WERI-Rb-1 (cell line): ENCODE results near the gene FBXO2.

Experiments used
- DNase-seq: peaks from one replicate; pipeline ENCODE4 v3.0.0-alpha.2; 2020
- H3K27ac ChIP-seq: fragments of 250-450 bp; sonication (Bioruptor Pico); 2 replicates; pipeline ENCODE4 v1.5.1; 2020; ENCODE audit warnings: mild to moderate bottlenecking, moderate library complexity
- H3K27me3 ChIP-seq: fragments of 250-450 bp; sonication (Bioruptor Pico); 2 replicates; pipeline ENCODE4 v1.5.1; 2021; ENCODE audit warnings: mild to moderate bottlenecking, low read depth, moderate library complexity; ENCODE audit not compliant: insufficient read depth, severe bottlenecking
- H3K36me3 ChIP-seq: fragments of 250-450 bp; sonication (Bioruptor Pico); 2 replicates; pipeline ENCODE4 v1.5.1; 2020; ENCODE audit warnings: mild to moderate bottlenecking, moderate library complexity
- H3K4me3 ChIP-seq: 2 replicates; pipeline ENCODE4 v1.5.1; 2011; ENCODE audit warnings: low read depth, mild to moderate bottlenecking, control low read depth, low read length
- H3K9me3 ChIP-seq: fragments of 250-450 bp; sonication (Bioruptor Pico); 2 replicates; pipeline ENCODE4 v1.5.1; 2021; ENCODE audit warnings: mild to moderate bottlenecking, moderate library complexity; ENCODE audit not compliant: severe bottlenecking
- TF ChIP-seq, protein P1 (sequence below): IDR thresholded peaks from 2 replicates; pipeline ENCODE4 v1.5.1; 2011; ENCODE audit warnings: low read depth, mild to moderate bottlenecking, control low read depth, inconsistent platforms, low read length

The FBXO2 gene

DNA sequence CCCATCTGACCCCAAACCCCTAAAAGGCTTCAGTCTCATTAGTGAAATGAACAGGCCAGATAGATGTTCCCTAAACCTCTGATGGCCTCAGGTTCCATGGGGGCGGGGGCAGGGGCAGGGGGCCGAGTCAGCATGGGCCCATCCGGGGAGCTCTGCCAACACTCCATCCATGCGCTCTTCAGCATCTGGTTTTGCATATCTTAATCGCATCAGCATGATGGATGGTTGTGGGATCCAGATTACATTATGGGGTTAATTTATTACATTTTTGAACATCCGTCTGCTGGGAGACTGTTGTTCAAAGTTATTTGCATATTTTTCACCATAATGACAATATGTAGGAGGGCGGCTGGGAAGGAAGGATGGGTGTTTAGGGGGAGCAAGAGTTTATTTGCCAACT is 29.8 kb upstream of the FBXO2 start:
- no peaks in the 10 kb centered on the region for H3K27me3 ChIP-seq
- TF ChIP-seq, protein P1, sequence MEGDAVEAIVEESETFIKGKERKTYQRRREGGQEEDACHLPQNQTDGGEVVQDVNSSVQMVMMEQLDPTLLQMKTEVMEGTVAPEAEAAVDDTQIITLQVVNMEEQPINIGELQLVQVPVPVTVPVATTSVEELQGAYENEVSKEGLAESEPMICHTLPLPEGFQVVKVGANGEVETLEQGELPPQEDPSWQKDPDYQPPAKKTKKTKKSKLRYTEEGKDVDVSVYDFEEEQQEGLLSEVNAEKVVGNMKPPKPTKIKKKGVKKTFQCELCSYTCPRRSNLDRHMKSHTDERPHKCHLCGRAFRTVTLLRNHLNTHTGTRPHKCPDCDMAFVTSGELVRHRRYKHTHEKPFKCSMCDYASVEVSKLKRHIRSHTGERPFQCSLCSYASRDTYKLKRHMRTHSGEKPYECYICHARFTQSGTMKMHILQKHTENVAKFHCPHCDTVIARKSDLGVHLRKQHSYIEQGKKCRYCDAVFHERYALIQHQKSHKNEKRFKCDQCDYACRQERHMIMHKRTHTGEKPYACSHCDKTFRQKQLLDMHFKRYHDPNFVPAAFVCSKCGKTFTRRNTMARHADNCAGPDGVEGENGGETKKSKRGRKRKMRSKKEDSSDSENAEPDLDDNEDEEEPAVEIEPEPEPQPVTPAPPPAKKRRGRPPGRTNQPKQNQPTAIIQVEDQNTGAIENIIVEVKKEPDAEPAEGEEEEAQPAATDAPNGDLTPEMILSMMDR: no peak
- no peak for DNase-seq
- H3K4me3 ChIP-seq: no peak overlapping the region
- peaks cover 3% of the 10 kb centered on the region for H3K36me3 ChIP-seq
- H3K9me3 ChIP-seq: no peaks in the 10 kb centered on the region
- H3K27ac ChIP-seq: no peak overlapping the region

DNA sequence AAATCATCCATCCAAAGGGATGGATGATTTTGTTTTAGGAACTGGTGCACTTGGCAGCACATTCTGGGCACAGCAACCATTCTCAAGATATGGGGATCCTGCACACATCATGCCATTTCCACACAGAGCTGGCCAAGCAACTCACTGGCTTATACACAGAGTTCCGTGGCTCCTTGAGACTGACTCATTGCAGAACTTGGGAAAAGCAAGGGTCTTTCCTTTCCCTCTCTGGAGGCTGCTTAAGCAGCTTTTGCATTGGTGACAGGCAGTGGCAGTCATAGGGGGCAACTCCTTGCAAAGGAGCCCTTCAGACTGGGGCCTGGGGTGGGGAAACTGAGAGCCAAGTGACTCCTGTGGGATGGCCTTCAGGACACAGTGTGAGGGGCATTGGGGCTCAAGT is 28.6 kb upstream of the FBXO2 start:
- H3K9me3 ChIP-seq: no peaks in the 10 kb centered on the region
- H3K4me3 ChIP-seq: no peak overlapping the region
- no peaks in the 10 kb centered on the region for H3K27me3 ChIP-seq

GRCh38 chr1:11682287-11682771 is 28.1 kb upstream of the FBXO2 start:
- no peak overlapping the region for H3K4me3 ChIP-seq
- DNase-seq: no peak
- no peaks in the 10 kb centered on the region for H3K27me3 ChIP-seq
- TF ChIP-seq, protein P1: no peak
- peaks cover 18% of the 10 kb centered on the region for H3K36me3 ChIP-seq
- H3K9me3 ChIP-seq: no peaks in the 10 kb centered on the region
- peak overlapping the region; percentile 86; the same call in 1 of the 2 replicates for H3K27ac ChIP-seq

More for the DNA sequence above, 28.6 kb upstream of the FBXO2 start:
- TF ChIP-seq, protein P1: no peak
- no peak for DNase-seq
- H3K27ac ChIP-seq: no peak overlapping the region
- peaks cover 14% of the 10 kb centered on the region for H3K36me3 ChIP-seq

GRCh38 chr1:11681071-11681771 is 27.0 kb upstream of the FBXO2 start, which contains the start of gene MAD2L2:
Gene MAD2L2, minus strand, starts transcription at chr1:11681148. Its CDS starts 547 bp downstream, at chr1:11680601.
- DNase-seq: peak; percentile 89
- H3K4me3 ChIP-seq: peak within 1 kb of the TSS; percentile 96
- H3K27ac ChIP-seq: peak within 1 kb of the TSS; percentile 86
- peaks cover 29% of the 10 kb centered on the region for H3K36me3 ChIP-seq
- TF ChIP-seq, protein P1: no peak
- no peaks in the 10 kb centered on the region for H3K27me3 ChIP-seq
- no peaks in the 10 kb centered on the region for H3K9me3 ChIP-seq

GRCh38 chr1:11680270-11681070 is 26.2 kb upstream of the FBXO2 start:
- Histone ChIP-seq H3K4me3 (peak overlapping the region; percentile 96), H3K36me3 (peaks cover 36% of the 10 kb centered on the region), H3K27ac (peak overlapping the region; percentile 86), H3K9me3 (no peaks in the 10 kb centered on the region), H3K27me3 (no peaks in the 10 kb centered on the region)
- TF ChIP-seq, protein P1: no peak
- no peak for DNase-seq
